ENCODE results near the gene SPTLC2.
"Not testable (repeated sequence)": the region's sequence is repeated elsewhere in the genome, so short reads cannot be mapped to it uniquely, and the experiment has no call there.

The SPTLC2 gene

GRCh38 chr14:77642407-77642806 is 26.0 kb upstream of the SPTLC2 start:
- peaks cover 11% of the 10 kb centered on the region for H3K4me1 ChIP-seq (ENCODE audit: low read length)
- H4K20me1 ChIP-seq (ENCODE audit: insufficient read depth, low read length): no peaks in the 10 kb centered on the region
- no peaks in the 10 kb centered on the region for H3K9me3 ChIP-seq (ENCODE audit: insufficient read depth, low read length)
- H3K79me2 ChIP-seq (ENCODE audit: low read length): no peaks in the 10 kb centered on the region
- H3K4me2 ChIP-seq (ENCODE audit: low read length): peak overlapping the region; percentile 82
- peak overlapping the region; percentile 82 for H2AFZ ChIP-seq (ENCODE audit: low read depth, low read length)
- peak overlapping the region; percentile 73 for H3K4me3 ChIP-seq (ENCODE audit: low read length)
- H3K9ac ChIP-seq (ENCODE audit: low read length): no peak overlapping the region
- H3K27me3 ChIP-seq (ENCODE audit: low read depth, low read length): no peaks in the 10 kb centered on the region
- TF ChIP-seq EZH2phosphoT487 (IDR thresholded peaks at IDR 0.05; ENCODE audit: low read depth) (no peak), CTCF (IDR thresholded peaks at IDR 0.05; ENCODE audit: low read depth, low read length) (no peak)
- no peak overlapping the region for H3K27ac ChIP-seq (ENCODE audit: low read length)
- H3K36me3 ChIP-seq (replicated peaks; ENCODE audit: low read depth, low read length): no peaks in the 10 kb centered on the region

- H3K4me1 ChIP-seq (ENCODE audit: low read length): peaks cover 11% of the 10 kb centered on the region
- H3K79me2 ChIP-seq (ENCODE audit: low read length): no peaks in the 10 kb centered on the region
- peak overlapping the region; percentile 82 for H2AFZ ChIP-seq (ENCODE audit: low read depth, low read length)
- no peak overlapping the region for H3K27ac ChIP-seq (ENCODE audit: low read length)
- H3K36me3 ChIP-seq (replicated peaks; ENCODE audit: low read depth, low read length): no peaks in the 10 kb centered on the region
- H3K9me3 ChIP-seq (ENCODE audit: insufficient read depth, low read length): no peaks in the 10 kb centered on the region
- peak overlapping the region; percentile 82 for H3K4me2 ChIP-seq (ENCODE audit: low read length)
- peak overlapping the region; percentile 73 for H3K4me3 ChIP-seq (ENCODE audit: low read length)
- H4K20me1 ChIP-seq (ENCODE audit: insufficient read depth, low read length): no peaks in the 10 kb centered on the region
- H3K9ac ChIP-seq (ENCODE audit: low read length): peak overlapping the region; percentile 53
- no peaks in the 10 kb centered on the region for H3K27me3 ChIP-seq (ENCODE audit: low read depth, low read length)
- TF ChIP-seq CTCF (IDR thresholded peaks at IDR 0.05; ENCODE audit: low read depth, low read length) (no peak), EZH2phosphoT487 (IDR thresholded peaks at IDR 0.05; ENCODE audit: low read depth) (no peak)
These were observed 25.3 kb upstream of the SPTLC2 start for GRCh38 chr14:77641534-77642341.

- H3K27me3 ChIP-seq (ENCODE audit: low read depth, low read length): no peaks in the 10 kb centered on the region
- H4K20me1 ChIP-seq (ENCODE audit: insufficient read depth, low read length): no peaks in the 10 kb centered on the region
- no peaks in the 10 kb centered on the region for H3K79me2 ChIP-seq (ENCODE audit: low read length)
- peak overlapping the region; percentile 82 for H2AFZ ChIP-seq (ENCODE audit: low read depth, low read length)
- no peaks in the 10 kb centered on the region for H3K9me3 ChIP-seq (ENCODE audit: insufficient read depth, low read length)
- H3K4me2 ChIP-seq (ENCODE audit: low read length): peak overlapping the region; percentile 82
- peak overlapping the region; percentile 53 for H3K9ac ChIP-seq (ENCODE audit: low read length)
- H3K36me3 ChIP-seq (replicated peaks; ENCODE audit: low read depth, low read length): no peaks in the 10 kb centered on the region
- TF ChIP-seq EZH2phosphoT487 (IDR thresholded peaks at IDR 0.05; ENCODE audit: low read depth): no peak
- no peak for TF ChIP-seq CTCF (IDR thresholded peaks at IDR 0.05; ENCODE audit: low read depth, low read length)
- no peak overlapping the region for H3K27ac ChIP-seq (ENCODE audit: low read length)
- peak overlapping the region; percentile 73 for H3K4me3 ChIP-seq (ENCODE audit: low read length)
- peaks cover 11% of the 10 kb centered on the region for H3K4me1 ChIP-seq (ENCODE audit: low read length)
These were observed 24.5 kb upstream of the SPTLC2 start for GRCh38 chr14:77640756-77641533.

GRCh38 chr14:77638771-77639171 is 22.3 kb upstream of the SPTLC2 start:
- Histone ChIP-seq H2AFZ (ENCODE audit: low read depth, low read length) (no peak overlapping the region), H3K27ac (ENCODE audit: low read length) (no peak overlapping the region), H3K4me3 (ENCODE audit: low read length) (no peak overlapping the region), H3K9me3 (ENCODE audit: insufficient read depth, low read length) (0 out of 2 replicates have a peak, but pooled peaks cover 3% of the 10 kb centered on the region), H4K20me1 (ENCODE audit: insufficient read depth, low read length) (no peaks in the 10 kb centered on the region), H3K27me3 (ENCODE audit: low read depth, low read length) (no peaks in the 10 kb centered on the region), H3K4me1 (ENCODE audit: low read length) (peaks cover 11% of the 10 kb centered on the region), H3K36me3 (replicated peaks; ENCODE audit: low read depth, low read length) (no peaks in the 10 kb centered on the region), H3K4me2 (ENCODE audit: low read length) (no peak overlapping the region), H3K9ac (ENCODE audit: low read length) (no peak overlapping the region), H3K79me2 (ENCODE audit: low read length) (no peaks in the 10 kb centered on the region)
- TF ChIP-seq EZH2phosphoT487 (IDR thresholded peaks at IDR 0.05; ENCODE audit: low read depth) (no peak), CTCF (IDR thresholded peaks at IDR 0.05; ENCODE audit: low read depth, low read length) (no peak)

- H3K9me3 ChIP-seq (ENCODE audit: insufficient read depth, low read length); H4K20me1 ChIP-seq (ENCODE audit: insufficient read depth, low read length); H3K4me1 ChIP-seq (ENCODE audit: low read length); H3K79me2 ChIP-seq (ENCODE audit: low read length); H3K9ac ChIP-seq (ENCODE audit: low read length); H2AFZ ChIP-seq (ENCODE audit: low read depth, low read length); H3K36me3 ChIP-seq (replicated peaks; ENCODE audit: low read depth, low read length); H3K4me2 ChIP-seq (ENCODE audit: low read length); H3K27me3 ChIP-seq (ENCODE audit: low read depth, low read length); H3K27ac ChIP-seq (ENCODE audit: low read length); H3K4me3 ChIP-seq (ENCODE audit: low read length): not testable (repeated sequence)
These were observed 19.4 kb upstream of the SPTLC2 start for GRCh38 chr14:77635869-77636268.

GRCh38 chr14:77635466-77635865 is 19.0 kb upstream of the SPTLC2 start:
- not testable (repeated sequence) for H3K9ac ChIP-seq (ENCODE audit: low read length); H3K27ac ChIP-seq (ENCODE audit: low read length); H3K9me3 ChIP-seq (ENCODE audit: insufficient read depth, low read length); H3K27me3 ChIP-seq (ENCODE audit: low read depth, low read length); H3K4me1 ChIP-seq (ENCODE audit: low read length); H3K4me3 ChIP-seq (ENCODE audit: low read length); H4K20me1 ChIP-seq (ENCODE audit: insufficient read depth, low read length); H3K79me2 ChIP-seq (ENCODE audit: low read length); H3K36me3 ChIP-seq (replicated peaks; ENCODE audit: low read depth, low read length); H2AFZ ChIP-seq (ENCODE audit: low read depth, low read length); H3K4me2 ChIP-seq (ENCODE audit: low read length)

All from OCI-LY3 (cell line).